Hematopoietic multipotent progenitor cell treated with erythropoietin and hydrocortisone succinate and interleukin-3 and kit ligand, for 8 days (in vitro differentiated cells): ENCODE measurements around the gene COL1A2.

Experiments
- DNase-seq: peaks from one replicate; pipeline ENCODE4 v3.0.0-alpha.2; 2015

The COL1A2 gene

DNA sequence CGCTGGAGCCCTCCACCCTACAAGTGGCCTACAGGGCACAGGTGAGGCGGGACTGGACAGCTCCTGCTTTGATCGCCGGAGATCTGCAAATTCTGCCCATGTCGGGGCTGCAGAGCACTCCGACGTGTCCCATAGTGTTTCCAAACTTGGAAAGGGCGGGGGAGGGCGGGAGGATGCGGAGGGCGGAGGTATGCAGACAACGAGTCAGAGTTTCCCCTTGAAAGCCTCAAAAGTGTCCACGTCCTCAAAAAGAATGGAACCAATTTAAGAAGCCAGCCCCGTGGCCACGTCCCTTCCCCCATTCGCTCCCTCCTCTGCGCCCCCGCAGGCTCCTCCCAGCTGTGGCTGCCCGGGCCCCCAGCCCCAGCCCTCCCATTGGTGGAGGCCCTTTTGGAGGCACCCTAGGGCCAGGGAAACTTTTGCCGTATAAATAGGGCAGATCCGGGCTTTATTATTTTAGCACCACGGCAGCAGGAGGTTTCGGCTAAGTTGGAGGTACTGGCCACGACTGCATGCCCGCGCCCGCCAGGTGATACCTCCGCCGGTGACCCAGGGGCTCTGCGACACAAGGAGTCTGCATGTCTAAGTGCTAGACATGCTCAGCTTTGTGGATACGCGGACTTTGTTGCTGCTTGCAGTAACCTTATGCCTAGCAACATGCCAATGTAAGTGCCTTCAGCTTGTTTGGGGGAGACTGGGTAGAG, at the start of gene COL1A2:
TSS of gene COL1A2 (plus strand) at position 459 of the 704 bp plus-strand sequence. CDS start at position 596, 137 bp downstream.
- DNase-seq: no peak

DNA sequence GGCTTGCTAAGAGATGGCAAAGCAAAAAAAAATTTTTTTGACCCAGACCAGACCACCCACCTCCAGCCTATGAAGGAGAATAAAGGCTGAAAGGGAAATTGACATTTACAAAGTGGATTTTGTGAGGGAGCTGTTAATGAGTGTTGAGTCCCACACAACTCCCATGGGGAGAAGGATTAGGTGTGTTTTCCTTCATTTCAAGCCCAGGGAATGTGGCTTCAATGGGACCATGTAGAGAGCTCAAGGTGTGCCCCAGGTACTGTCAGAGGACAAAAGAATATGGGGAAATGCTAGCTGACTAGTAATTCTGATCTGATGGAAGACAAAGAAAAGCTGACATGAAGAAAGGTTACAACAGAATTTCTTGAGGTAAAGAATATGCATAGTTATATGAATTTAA, 48.8 kb upstream of the COL1A2 start:
- DNase-seq: no peak

GRCh38 chr7:94348142-94348541, 46.6 kb upstream of the COL1A2 start:
- DNase-seq: no peak

DNA sequence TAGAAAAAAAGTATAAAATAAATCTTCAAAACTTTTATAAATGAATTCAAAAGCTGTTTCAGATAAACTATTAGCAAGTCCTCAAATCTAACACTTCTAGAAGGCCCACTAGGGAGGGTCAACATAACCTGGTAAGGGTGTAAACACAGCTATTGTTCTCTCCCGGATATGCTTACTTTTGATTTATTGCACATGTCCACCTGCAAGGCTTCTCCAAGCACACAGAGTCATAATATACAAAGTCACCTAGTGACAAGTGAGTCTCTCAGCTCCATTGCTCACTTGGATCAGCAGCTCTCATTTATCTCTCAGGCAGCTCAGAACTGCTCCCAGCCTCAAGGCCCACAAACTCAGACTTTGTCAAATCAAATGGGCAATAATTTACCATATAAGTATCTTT, 44.0 kb upstream of the COL1A2 start:
- DNase-seq: no peak

DNA sequence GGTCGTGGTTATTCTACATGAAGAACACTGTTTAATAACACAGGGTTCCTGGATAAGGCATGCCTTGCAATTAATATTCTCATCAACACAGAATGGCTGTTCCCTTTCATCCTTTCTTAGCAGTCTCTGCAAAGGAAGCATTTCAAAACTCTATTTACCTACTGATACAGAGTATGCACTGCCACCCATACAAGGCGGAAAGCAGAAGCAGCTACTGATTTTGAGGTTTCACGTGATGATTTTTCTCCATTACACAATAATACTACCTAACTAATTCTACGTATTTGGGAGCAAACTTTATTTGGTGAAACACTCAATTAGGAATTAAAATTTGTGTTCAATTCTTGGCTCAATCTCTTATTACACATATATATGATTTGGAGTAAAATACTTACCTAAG, 43.0 kb upstream of the COL1A2 start:
- no peak for DNase-seq

- no peak for DNase-seq
Measured at GRCh38 chr7:94352887-94353286, 41.8 kb upstream of the COL1A2 start.

DNA sequence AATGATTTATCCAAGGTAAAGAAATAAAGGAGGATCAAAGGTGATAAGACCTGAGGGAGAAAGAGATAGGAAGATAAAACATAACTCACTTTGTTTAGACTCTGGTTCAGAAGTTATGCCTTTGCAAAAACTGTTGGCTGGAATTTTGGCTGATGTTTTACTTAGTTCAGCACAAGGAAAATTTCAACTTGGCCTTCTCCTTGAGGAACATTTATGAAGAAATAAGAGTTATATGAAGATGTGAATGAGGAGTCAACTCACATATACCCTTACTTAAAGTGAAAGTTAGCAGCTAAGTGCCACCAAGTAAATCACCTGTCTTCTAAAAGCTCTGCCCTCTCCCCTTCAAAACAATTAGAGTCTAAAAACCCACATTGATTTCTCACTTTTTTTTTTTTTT, 39.7 kb upstream of the COL1A2 start:
- DNase-seq: no peak

- no peak for DNase-seq
Measured at GRCh38 chr7:94355454-94355853, 39.2 kb upstream of the COL1A2 start.

DNA sequence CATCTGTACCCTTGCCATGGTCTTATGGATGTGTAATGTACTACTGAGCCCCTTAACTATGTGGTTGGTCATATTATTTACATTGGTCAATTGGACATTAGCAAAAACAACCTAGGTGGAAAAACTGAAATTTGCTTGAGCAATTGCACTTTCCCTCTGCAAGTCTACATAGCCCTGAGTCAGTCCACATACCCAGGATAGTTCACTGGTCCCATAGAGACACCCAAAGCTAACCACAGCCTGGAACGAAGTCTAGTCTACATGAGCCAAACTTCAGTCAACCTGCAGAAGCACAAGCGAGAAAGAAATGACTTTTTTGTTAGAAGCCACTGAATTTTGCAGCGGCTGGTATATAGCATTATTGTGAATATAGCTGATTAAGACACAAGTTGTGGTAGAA, 37.6 kb upstream of the COL1A2 start:
- DNase-seq: no peak

GRCh38 chr7:94360926-94361325, 33.8 kb upstream of the COL1A2 start:
- no peak for DNase-seq

DNA sequence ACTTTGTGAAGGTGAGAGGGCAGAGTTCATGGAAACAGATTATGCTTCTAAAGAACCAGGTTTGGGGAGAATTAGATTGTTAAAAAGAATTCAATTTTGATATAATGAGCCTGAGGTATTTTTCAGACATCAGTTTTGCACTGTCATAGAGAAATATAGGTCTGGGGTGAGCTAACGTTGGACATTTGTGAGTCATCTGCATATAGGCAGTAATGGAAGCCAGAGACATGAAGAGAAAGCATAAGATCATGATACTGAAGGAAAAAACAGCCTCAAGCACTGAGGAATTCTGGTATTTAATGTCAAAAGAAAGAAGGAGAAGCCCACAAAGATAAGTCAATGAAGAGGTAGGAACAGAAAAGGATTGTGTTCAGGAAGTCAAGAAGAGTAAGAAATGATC, 32.4 kb upstream of the COL1A2 start:
- no peak for DNase-seq

- DNase-seq: no peak
Measured at GRCh38 chr7:94364816-94365215, 29.9 kb upstream of the COL1A2 start.

DNA sequence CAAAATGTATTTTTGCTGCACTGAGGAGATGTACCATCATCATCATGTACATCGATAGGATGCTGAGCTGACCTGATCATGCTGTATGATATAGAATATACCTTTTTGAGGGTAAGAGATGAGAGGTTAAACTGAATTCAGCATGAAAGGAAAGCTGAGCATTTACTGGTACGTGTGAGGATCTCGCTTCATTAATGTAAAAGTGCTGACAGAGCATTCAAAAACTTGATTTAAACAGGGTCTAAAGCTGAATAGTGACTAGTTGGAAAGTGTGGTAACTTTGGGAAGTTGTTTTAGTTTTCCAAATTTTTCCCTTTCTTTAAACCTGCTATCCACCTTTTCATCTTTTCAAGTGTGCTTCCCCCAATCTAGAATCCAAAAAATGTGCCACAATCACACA, 28.5 kb upstream of the COL1A2 start:
- DNase-seq: no peak

DNA sequence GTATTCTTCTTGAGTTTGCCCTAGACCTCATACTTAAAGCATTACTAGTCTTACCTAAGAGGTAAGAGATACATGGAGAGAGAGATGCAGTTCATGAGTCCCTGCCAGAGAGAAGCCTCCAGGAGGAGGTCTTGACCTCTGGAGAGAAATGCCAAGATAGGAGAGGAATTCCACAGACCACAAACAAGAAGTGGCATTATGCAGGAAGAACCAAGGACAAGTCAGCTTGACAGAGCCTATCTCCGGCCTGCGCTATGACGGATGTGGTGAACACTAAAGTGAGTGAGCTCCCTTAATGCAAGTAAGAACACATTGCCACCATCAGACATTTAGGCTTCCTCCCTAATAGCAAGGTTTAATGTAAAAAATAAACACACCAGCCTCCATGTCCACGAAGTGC, 27.9 kb upstream of the COL1A2 start:
- no peak for DNase-seq

DNA sequence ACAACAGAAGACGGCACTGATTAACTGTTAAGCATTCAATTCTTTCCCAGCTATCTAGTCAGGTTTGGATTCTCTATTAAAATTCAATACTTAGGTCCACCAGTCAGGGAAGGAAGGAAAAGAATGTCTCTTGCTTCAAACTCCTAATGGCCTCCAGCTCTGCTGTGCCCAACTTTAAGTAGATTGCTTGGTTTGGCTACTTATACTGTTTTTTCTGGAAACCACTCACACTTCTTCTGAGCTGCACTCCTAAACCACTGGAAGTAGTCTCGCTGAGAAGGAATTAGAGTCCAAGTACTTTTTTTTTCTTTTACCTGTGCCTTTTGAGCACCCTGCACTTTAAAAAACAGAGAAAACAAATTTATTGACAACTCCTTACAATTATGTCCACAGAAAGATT, 26.7 kb upstream of the COL1A2 start:
- no peak for DNase-seq

- DNase-seq: no peak
Measured at GRCh38 chr7:94368371-94368791, 26.3 kb upstream of the COL1A2 start.

DNA sequence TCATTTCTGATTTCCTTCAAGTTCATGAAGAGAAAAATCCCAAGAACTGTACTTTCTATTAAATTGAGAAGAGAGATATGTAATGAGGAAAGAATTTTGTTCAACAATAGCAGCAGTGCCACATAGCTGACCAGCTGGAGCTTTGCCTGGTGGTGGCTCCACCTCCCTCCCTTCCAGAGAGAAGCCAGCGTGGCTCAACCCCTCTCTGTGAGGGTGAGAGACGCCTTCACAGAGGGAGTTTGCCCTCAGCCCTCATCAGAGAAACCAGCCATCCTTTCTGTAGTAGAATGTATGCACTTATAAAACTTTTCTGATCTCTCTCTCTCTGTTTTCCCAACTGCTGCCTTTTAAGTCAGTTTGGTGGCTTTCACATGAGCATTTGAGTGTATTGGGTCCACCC, 20.5 kb upstream of the COL1A2 start:
- no peak for DNase-seq

DNA sequence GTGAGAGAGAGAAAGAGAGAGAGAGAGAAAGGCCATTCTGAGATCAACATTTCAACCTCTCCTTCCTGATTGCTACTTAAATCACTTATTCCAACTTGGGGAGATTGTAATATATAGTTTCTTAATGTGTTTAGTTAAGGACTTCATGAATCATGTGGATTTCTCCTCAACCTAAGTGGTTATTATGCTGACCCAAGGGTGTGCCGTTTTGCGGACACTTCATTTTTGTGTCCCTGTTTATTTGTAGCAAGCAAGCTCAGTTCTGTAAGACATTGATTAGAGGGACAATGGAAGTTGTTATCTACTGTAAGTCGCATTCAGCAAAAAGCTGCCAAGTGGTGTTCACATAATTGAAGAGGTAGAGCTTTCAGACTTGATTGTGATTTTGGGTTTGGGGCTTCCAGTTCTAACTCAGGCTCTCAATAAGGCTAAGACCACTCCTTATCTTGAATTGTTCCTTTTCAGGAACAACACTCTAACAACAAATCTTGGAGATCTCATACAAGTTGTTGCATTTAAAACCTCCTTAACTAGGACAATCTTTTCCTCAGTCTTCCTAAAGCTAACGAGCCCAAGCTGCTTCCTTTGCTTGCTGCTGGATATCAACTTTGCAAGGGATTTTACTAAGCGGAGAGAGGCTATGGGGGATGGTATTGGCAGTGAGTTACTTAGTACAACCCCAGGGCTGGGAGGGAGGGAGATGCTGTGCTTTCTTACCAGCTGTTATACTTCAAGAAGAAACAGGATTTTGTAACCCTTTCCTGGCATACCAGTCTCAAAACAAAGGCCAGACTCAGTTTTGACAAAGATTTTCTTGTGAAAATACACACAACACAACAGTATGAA, 19.8 kb upstream of the COL1A2 start:
- DNase-seq: no peak

- no peak for DNase-seq
Measured at GRCh38 chr7:94375691-94376090, 19.0 kb upstream of the COL1A2 start.

DNA sequence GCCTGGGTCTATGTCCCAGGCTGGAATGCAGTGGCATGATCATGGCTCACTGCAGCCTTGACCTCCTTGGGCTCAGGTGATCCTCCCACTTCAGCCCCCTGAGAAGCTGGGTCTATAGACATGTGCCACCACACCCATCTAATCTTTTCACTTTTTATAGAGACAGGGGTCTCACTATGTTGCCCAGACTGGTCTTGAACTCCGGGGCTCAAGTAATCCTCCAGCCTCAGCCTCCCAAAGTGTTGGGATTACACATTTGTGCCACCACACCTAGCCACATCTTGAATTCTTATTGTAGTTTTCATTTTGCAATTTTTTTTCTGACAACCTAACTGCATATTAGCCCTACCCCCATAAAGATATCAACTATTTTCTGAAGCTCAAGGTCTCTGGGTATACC, 18.4 kb upstream of the COL1A2 start:
- no peak for DNase-seq

GRCh38 chr7:94378356-94378755, 16.3 kb upstream of the COL1A2 start:
- DNase-seq: no peak

DNA sequence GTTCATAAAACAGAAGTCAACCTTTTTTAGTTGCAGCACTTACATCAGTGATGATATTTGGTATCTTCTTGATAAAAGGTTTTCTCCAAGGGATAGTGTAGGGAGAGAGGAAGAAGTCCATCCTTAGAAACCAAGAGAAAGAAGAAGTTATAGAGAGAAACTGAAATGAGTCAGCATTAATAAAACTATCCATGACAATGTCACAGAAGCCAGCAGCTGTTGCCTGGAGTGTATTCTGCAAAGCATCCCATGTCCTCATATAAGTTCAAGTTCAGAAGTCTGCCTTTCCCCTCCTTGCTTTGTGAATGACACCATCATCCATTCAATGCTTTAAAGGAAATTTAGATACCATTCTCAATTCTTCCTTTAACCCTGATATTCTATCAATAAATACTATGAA, 14.4 kb upstream of the COL1A2 start:
- no peak for DNase-seq

DNA sequence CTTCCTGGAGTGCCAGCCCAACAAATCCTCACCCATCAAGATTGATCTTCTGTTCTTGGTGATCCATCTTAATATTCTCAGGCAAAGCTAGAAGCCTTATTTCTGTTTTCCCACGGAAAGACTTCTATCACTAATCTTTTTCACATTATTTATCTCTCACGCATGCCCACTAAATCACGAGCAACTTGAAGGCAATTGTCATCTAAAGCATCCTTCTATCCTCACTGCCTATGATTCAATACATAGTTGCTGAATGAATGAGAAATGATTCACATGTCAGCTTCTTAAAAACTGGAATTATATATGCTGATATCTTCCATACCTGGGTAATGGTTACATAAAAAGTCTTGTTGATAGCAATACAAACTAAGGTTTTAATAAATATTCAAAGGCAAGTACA, 12.6 kb upstream of the COL1A2 start:
- DNase-seq: no peak

DNA sequence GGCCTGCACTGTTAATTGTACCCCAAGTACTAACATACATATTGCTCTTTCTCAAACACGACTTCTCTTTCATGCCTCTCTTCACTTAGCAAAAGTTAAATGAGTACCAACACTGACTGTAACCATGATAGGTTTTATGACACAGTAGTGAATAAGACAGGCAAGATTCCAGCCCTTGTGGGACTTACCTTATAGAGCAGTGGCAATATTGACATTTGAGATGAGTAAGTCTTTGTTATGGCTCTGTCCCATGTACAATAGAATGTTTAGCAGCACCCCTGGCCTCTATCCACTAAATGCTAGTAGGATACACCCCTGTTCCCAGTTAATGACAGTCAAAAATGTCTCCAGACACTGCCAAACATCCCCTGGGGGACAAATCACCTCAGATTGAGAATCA, 11.9 kb upstream of the COL1A2 start:
- no peak for DNase-seq

GRCh38 chr7:94384315-94384714, 10.4 kb upstream of the COL1A2 start:
- DNase-seq: no peak
